ENCODE data around the gene NAP1L4. TPM values are rescaled to one million over a fixed set of nuclear protein-coding genes. Genes with fewer than 3 reads are reported as not detected.
A peak's percentile ranks its signal among the peaks of the same experiment; 100 is the strongest.

Gene NAP1L4
- total and polyA plus RNA-seq, 2 of the 8 experiments (the other 6 are each of a cell fraction or from before 2014, with no cell fraction given) = 75.8 to 194 TPM

GRCh38 chr11:2896047-2896446, 96.1 kb downstream of the NAP1L4 start:
- Histone ChIP-seq H3K56ac (replicated peaks; ENCODE audit: insufficient read length, low read depth, low read length) (no peak overlapping the region), H3K4me3 (ENCODE audit: extremely low read depth in 1 of 4, insufficient read depth in 2 of 4, low read depth in 3 of 4, low read length in 4 of 4) (no peak overlapping the region), H3K23ac (ENCODE audit: insufficient read length) (no peak overlapping the region), H3K18ac (ENCODE audit: extremely low read depth, low read length) (no peak overlapping the region), H3K79me2 (ENCODE audit: control insufficient read depth in 1 of 2, insufficient read depth in 2 of 2, low read length in 2 of 2) (no peaks in the 10 kb centered on the region), H2AK5ac (ENCODE audit: low read depth, low read length) (no peak overlapping the region), H3K23me2 (ENCODE audit: low read depth, low read length) (peaks cover 3% of the 10 kb centered on the region), H3K9ac (replicated peaks in 1 of 4; ENCODE audit: extremely low read depth in 1 of 4, low read depth in 3 of 4, low read length in 3 of 4) (no peak overlapping the region), H3K79me1 (ENCODE audit: low read depth, low read length) (no peaks in the 10 kb centered on the region), H2BK120ac (replicated peaks; ENCODE audit: low read depth, low read length) (no peak overlapping the region), H4K20me1 (replicated peaks in 1 of 2; ENCODE audit: control insufficient read depth in 1 of 2, insufficient read depth in 2 of 2, low read length in 2 of 2) (no peaks in the 10 kb centered on the region), H3K9me3 (ENCODE audit: insufficient read depth in 2 of 2, low read depth in 1 of 2, low read length in 1 of 2) (peaks cover 0 to 4% of the 10 kb centered on the region in 2 experiments; a peak in 1 of 4 replicates), H2BK20ac (ENCODE audit: low read length) (no peak overlapping the region), H2AFZ (ENCODE audit: low read length) (no peak overlapping the region), H3K4me2 (ENCODE audit: insufficient read depth in 1 of 2, low read depth in 2 of 2, low read length in 2 of 2) (no peak overlapping the region), H4K8ac (ENCODE audit: extremely low read depth, insufficient read depth, low read length) (no peak overlapping the region), H4K91ac (replicated peaks; ENCODE audit: insufficient read length, low read length) (no peak overlapping the region), H3K4me1 (replicated peaks in 1 of 4; ENCODE audit: control insufficient read depth in 3 of 4, insufficient read depth in 4 of 4, low read length in 3 of 4) (peaks cover 0 to 14% (median 11%) of the 10 kb centered on the region in 4 experiments; a peak in 6 of 7 replicates), H4K5ac (ENCODE audit: insufficient read length, low read depth, low read length) (no peak overlapping the region), H3K14ac (ENCODE audit: insufficient read length) (no peak overlapping the region), H3K4ac (replicated peaks; ENCODE audit: insufficient read length, low read depth, low read length) (no peak overlapping the region), H2BK5ac (ENCODE audit: low read depth, low read length) (no peak overlapping the region), H3K27me3 (replicated peaks in 1 of 4; ENCODE audit: control insufficient read depth in 3 of 4, extremely low read depth in 1 of 4, insufficient read depth in 3 of 4, low read length in 3 of 4) (peaks cover 0 to 12% (median 4%) of the 10 kb centered on the region in 4 experiments; a peak in 3 of 7 replicates), H3K27ac (ENCODE audit: low read depth, low read length) (no peak overlapping the region), H2BK12ac (ENCODE audit: low read depth, low read length) (0 out of 2 replicates have a peak overlapping the region, but pooled peaks have one; percentile 39), H2BK15ac (ENCODE audit: low read length) (no peak overlapping the region), H3K36me3 (ENCODE audit: control insufficient read depth in 2 of 4, insufficient read depth in 4 of 4, low read length in 3 of 4) (no peaks in the 10 kb centered on the region)
- no peak for FAIRE-seq
- DNase-seq (ENCODE audit: low read depth in 1 of 2, low spot score in 2 of 2) = no peak
- WGBS, 2 experiments (ENCODE audit: extremely low coverage in 1 of 2, insufficient coverage in 1 of 2, insufficient read length in 1 of 2, insufficient replicate concordance in 2 of 2, low coverage in 1 of 2, low lambda C conversion rate in 2 of 2, missing lambda C conversion rate in 1 of 2) = 87% methylated on average over 8 of the region's 9 CpGs; no CpG with 5 or more reads in 1 of the 2 experiments
- ChIA-PET CTCF (ENCODE audit: partially characterized antibody) (interaction anchor here (0.9 to 11.7 kb wide), 5 partner anchors 8 to 468 kb away, joined by 3 to 129 read pairs (median 5); partner anchors contain the start of gene PHLDA2), POLR2A (ENCODE audit: partially characterized antibody) (interaction anchor here (0.9 to 1.0 kb wide), 2 partner anchors 11 to 24 kb away, joined by 3 read pairs; partner anchors contain the start of gene CDKN1C)
- TF ChIP-seq TBP (IDR thresholded peaks at IDR 0.05; ENCODE audit: low read depth, low read length) (no peak), RBBP5 (IDR thresholded peaks at IDR 0.05; ENCODE audit: borderline replicate concordance, low read depth, low read length) (no peak), TEAD4 (IDR thresholded peaks at IDR 0.05; ENCODE audit: low read depth, low read length) (no peak), JUN (IDR thresholded peaks at IDR 0.05; ENCODE audit: low read depth, low read length) (no peak), RNF2 (IDR thresholded peaks at IDR 0.05; ENCODE audit: borderline replicate concordance, low read depth, low read length, missing control alignments, poor library complexity, severe bottlenecking) (no peak), USF2 (IDR thresholded peaks at IDR 0.05; ENCODE audit: low read length) (no peak), MAFK (IDR thresholded peaks at IDR 0.05; ENCODE audit: low read depth, low read length) (no peak), SP1 (IDR thresholded peaks at IDR 0.05; ENCODE audit: low read depth, low read length) (no peak), EP300 (IDR thresholded peaks at IDR 0.05; ENCODE audit: borderline replicate concordance in 1 of 2, low read depth in 2 of 2, low read length in 2 of 2) (no peak), POU5F1 (IDR thresholded peaks at IDR 0.05; ENCODE audit: low read depth, low read length) (no peak), RAD21 (IDR thresholded peaks at IDR 0.05 in 1 of 2, conservative IDR thresholded peaks at IDR 0.05 in 1 of 2; ENCODE audit: low read depth in 2 of 2, low read length in 2 of 2) (no peak), SP4 (IDR thresholded peaks at IDR 0.05; ENCODE audit: low read length) (no peak)

All from H1 (cell line).